Measurements from ENCODE around the gene MKNK2. TPM values are rescaled to one million over a fixed set of nuclear protein-coding genes. Genes with fewer than 3 reads are reported as not detected.

Gene MKNK2
- polyA plus RNA-seq, 1 donor from 2014 or later: 27.6 TPM

DNA sequence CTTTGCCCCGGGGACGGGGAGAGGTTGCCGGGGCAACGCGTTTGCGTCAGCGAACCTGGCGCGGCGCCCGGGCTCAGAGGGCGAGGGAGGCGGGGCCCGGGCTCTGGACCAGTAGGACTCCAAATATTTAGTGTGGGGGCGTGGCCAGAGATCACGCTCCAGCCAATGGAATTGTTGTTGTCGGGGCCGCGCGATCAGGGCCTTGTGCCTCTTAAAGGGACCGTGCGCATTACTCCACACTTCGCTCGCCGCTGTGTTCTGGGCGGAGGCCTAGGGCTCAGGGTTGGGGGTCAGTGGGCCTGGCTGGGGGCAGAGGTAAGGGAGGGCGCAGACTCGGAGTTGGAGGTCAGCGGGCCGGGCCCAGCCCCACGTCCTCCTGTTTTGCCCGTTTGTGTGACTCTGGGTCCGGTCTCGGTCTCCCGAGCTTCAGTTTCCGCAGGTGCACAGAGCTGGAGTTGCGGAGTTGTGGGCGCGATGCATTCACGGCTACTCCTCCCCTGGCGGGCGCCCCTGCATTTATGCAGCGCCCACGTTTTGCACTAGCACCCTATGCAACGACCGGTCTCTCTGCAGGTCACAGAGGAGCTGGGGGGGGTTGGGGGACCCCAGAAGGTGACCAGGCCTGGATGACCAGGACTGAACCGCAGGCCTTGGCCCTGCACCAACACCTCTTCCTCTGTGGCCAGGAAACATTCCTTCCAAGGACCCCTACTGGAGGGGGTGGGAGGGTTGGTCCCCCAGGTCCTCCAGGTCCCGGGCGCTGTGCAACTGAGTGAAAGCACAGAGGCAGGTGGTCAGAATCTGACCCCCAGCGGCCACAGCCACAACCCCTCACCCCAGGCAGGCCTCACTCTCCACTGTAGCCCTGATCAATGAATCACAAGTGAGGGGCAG lies 10.7 kb upstream of the MKNK2 start:
- Histone ChIP-seq H3K27me3 (ENCODE audit: insufficient read depth, low read depth, low read length) (no peaks in the 10 kb centered on the region), H3F3A (ENCODE audit: insufficient read depth, low read length, poor library complexity, severe bottlenecking) (no peaks in the 10 kb centered on the region), H3K27ac (ENCODE audit: low read length) (peak overlapping the region; percentile 99), H3K36me3 (ENCODE audit: insufficient read depth, low read length) (no peaks in the 10 kb centered on the region), H3K4me3 (ENCODE audit: low read length) (peak overlapping the region; percentile 91), H3K9ac (ENCODE audit: low read length) (peak overlapping the region; percentile 97), H3K9me3 (ENCODE audit: low read length) (no peaks in the 10 kb centered on the region), H3K4me2 (ENCODE audit: low read length) (peak overlapping the region; percentile 92), H3K9me2 (ENCODE audit: insufficient read depth, low read length) (no peaks in the 10 kb centered on the region), H4K20me1 (ENCODE audit: insufficient read depth) (no peaks in the 10 kb centered on the region), H3K79me2 (replicated peaks; ENCODE audit: insufficient read depth, low read length) (no peaks in the 10 kb centered on the region), H2AFZ (ENCODE audit: low read depth, low read length) (peak overlapping the region; percentile 78)
- TF ChIP-seq EP300 (conservative IDR thresholded peaks at IDR 0.05; ENCODE audit: poor library complexity, severe bottlenecking): peak; percentile 65
- TF ChIP-seq, protein P1, sequence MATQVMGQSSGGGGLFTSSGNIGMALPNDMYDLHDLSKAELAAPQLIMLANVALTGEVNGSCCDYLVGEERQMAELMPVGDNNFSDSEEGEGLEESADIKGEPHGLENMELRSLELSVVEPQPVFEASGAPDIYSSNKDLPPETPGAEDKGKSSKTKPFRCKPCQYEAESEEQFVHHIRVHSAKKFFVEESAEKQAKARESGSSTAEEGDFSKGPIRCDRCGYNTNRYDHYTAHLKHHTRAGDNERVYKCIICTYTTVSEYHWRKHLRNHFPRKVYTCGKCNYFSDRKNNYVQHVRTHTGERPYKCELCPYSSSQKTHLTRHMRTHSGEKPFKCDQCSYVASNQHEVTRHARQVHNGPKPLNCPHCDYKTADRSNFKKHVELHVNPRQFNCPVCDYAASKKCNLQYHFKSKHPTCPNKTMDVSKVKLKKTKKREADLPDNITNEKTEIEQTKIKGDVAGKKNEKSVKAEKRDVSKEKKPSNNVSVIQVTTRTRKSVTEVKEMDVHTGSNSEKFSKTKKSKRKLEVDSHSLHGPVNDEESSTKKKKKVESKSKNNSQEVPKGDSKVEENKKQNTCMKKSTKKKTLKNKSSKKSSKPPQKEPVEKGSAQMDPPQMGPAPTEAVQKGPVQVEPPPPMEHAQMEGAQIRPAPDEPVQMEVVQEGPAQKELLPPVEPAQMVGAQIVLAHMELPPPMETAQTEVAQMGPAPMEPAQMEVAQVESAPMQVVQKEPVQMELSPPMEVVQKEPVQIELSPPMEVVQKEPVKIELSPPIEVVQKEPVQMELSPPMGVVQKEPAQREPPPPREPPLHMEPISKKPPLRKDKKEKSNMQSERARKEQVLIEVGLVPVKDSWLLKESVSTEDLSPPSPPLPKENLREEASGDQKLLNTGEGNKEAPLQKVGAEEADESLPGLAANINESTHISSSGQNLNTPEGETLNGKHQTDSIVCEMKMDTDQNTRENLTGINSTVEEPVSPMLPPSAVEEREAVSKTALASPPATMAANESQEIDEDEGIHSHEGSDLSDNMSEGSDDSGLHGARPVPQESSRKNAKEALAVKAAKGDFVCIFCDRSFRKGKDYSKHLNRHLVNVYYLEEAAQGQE (IDR thresholded peaks at IDR 0.05; ENCODE audit: borderline replicate concordance): peak; percentile 84
- peak; percentile 94 for TF ChIP-seq TAF1 (IDR thresholded peaks at IDR 0.05; ENCODE audit: low read depth)
- TF ChIP-seq EZH2 (IDR thresholded peaks at IDR 0.05; ENCODE audit: borderline replicate concordance, insufficient read depth, low read length, poor library complexity, severe bottlenecking): no peak
- TF ChIP-seq, protein P2, sequence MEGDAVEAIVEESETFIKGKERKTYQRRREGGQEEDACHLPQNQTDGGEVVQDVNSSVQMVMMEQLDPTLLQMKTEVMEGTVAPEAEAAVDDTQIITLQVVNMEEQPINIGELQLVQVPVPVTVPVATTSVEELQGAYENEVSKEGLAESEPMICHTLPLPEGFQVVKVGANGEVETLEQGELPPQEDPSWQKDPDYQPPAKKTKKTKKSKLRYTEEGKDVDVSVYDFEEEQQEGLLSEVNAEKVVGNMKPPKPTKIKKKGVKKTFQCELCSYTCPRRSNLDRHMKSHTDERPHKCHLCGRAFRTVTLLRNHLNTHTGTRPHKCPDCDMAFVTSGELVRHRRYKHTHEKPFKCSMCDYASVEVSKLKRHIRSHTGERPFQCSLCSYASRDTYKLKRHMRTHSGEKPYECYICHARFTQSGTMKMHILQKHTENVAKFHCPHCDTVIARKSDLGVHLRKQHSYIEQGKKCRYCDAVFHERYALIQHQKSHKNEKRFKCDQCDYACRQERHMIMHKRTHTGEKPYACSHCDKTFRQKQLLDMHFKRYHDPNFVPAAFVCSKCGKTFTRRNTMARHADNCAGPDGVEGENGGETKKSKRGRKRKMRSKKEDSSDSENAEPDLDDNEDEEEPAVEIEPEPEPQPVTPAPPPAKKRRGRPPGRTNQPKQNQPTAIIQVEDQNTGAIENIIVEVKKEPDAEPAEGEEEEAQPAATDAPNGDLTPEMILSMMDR (IDR thresholded peaks at IDR 0.05; ENCODE audit: poor library complexity, severe bottlenecking): no peak
- TF ChIP-seq MXI1 (conservative IDR thresholded peaks at IDR 0.05; ENCODE audit: poor library complexity, severe bottlenecking): peak; percentile 54
- TF ChIP-seq SMC3 (conservative IDR thresholded peaks at IDR 0.05; ENCODE audit: poor library complexity): no peak
- TF ChIP-seq RAD21 (conservative IDR thresholded peaks at IDR 0.05): peak; percentile 8
- TF ChIP-seq POLR2AphosphoS5 (IDR thresholded peaks at IDR 0.05): peak; percentile 90

DNA sequence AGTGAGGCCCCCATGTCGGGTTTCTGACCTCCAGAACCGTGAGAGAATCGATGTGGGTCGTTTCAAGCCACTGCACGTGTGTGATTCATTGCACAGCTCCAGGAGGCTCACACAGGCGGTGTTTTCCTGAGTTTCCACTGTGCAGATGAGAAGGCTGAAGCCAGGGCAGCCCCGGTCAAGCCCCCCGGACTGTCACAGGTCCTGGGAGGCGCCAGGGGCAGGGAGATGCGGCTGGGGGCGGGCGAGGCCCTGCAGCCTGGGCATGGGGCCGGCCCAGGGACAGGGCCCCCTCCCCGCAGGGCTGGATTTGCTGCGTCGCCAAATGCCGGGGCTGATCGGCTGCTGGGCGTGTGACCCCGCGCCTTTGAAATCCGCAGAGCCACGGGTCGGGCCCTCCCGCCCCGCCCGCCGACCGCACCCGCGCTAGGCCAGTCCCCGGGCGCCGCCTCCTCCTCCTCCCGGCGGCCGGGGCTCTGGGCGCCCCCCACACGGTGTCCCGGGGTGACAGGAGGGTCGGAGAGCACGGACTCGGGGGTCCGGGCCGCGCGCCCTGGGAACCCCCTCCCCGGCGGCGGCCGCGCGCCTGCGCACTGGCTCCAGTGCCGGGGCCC lies 9.9 kb upstream of the MKNK2 start:
- Histone ChIP-seq H3K79me2 (replicated peaks; ENCODE audit: insufficient read depth, low read length) (no peaks in the 10 kb centered on the region), H3K9me2 (ENCODE audit: insufficient read depth, low read length) (no peaks in the 10 kb centered on the region), H3K4me3 (ENCODE audit: low read length) (peak overlapping the region; percentile 91), H3K27me3 (ENCODE audit: insufficient read depth, low read depth, low read length) (no peaks in the 10 kb centered on the region), H3K36me3 (ENCODE audit: insufficient read depth, low read length) (no peaks in the 10 kb centered on the region), H3K27ac (ENCODE audit: low read length) (peak overlapping the region; percentile 99), H4K20me1 (ENCODE audit: insufficient read depth) (no peaks in the 10 kb centered on the region), H3K9me3 (ENCODE audit: low read length) (no peaks in the 10 kb centered on the region), H3K9ac (ENCODE audit: low read length) (peak overlapping the region; percentile 97), H3F3A (ENCODE audit: insufficient read depth, low read length, poor library complexity, severe bottlenecking) (no peaks in the 10 kb centered on the region), H2AFZ (ENCODE audit: low read depth, low read length) (peak overlapping the region; percentile 56), H3K4me2 (ENCODE audit: low read length) (peak overlapping the region; percentile 84)
- TF ChIP-seq, protein P2 (IDR thresholded peaks at IDR 0.05; ENCODE audit: poor library complexity, severe bottlenecking): no peak
- TF ChIP-seq, protein P1 (IDR thresholded peaks at IDR 0.05; ENCODE audit: borderline replicate concordance): no peak
- TF ChIP-seq TAF1 (IDR thresholded peaks at IDR 0.05; ENCODE audit: low read depth) (no peak), MXI1 (conservative IDR thresholded peaks at IDR 0.05; ENCODE audit: poor library complexity, severe bottlenecking) (peak; percentile 77), POLR2AphosphoS5 (IDR thresholded peaks at IDR 0.05) (peak; percentile 76), RAD21 (conservative IDR thresholded peaks at IDR 0.05) (peak; percentile 14), SMC3 (conservative IDR thresholded peaks at IDR 0.05; ENCODE audit: poor library complexity) (no peak)
